Measurements from ENCODE around the gene PM20D1. TPM values are rescaled to one million over a fixed set of nuclear protein-coding genes. Genes with fewer than 3 reads are reported as not detected.

Gene PM20D1
- total and polyA plus RNA-seq, 7 donors: 0.05 to 0.32 (median 0.23) TPM; not detected in 2

- no peak overlapping the region for H3K4me3 ChIP-seq
- H3K27ac ChIP-seq: peak overlapping the region; percentile 43
- ATAC-seq (peak; percentile 36 to 62 (median 48)), DNase-seq (no peak)
- WGBS, 3 donors: 40 to 59% (median 53%) methylated on average over 8 of the region's 8 CpGs
- no peaks in the 10 kb centered on the region for H3K9me3 ChIP-seq
- peaks cover 12% of the 10 kb centered on the region for H3K4me1 ChIP-seq
- H3K27me3 ChIP-seq (ENCODE audit: insufficient read depth in 3 of 3, low read length in 2 of 3): no peaks in the 10 kb centered on the region
- intact Hi-C loops (cut with DNase I): loop anchor here (2.0 to 5.0 kb wide), 3 partner anchors 114 to 315 kb away; no protein-coding TSS in a partner anchor
- TF ChIP-seq CTCF (IDR thresholded peaks at IDR 0.05): no peak
- H3K36me3 ChIP-seq (ENCODE audit: insufficient read depth in 1 of 2, low read depth in 1 of 2): peaks cover 12 to 80% of the 10 kb centered on the region in 2 donors
Observed at GRCh38 chr1:205792481-205792881, 57.5 kb downstream of the PM20D1 start.

- TF ChIP-seq CTCF (IDR thresholded peaks at IDR 0.05): peak; percentile 77
- H3K9me3 ChIP-seq: no peaks in the 10 kb centered on the region
- DNase-seq: peak; percentile 55 to 75
- WGBS, 3 donors: 59 to 74% (median 60%) methylated on average over 5 of the region's 5 CpGs
- peaks cover 11 to 72% of the 10 kb centered on the region in 2 donors for H3K36me3 ChIP-seq (ENCODE audit: insufficient read depth in 1 of 2, low read depth in 1 of 2)
- intact Hi-C loops (cut with DNase I): loop anchor here (2.0 to 5.0 kb wide), 4 partner anchors 115 to 316 kb away; no protein-coding TSS in a partner anchor
- ATAC-seq: peak; percentile 82 to 90 (median 84)
- H3K4me1 ChIP-seq: peaks cover 12% of the 10 kb centered on the region
- no peak overlapping the region for H3K4me3 ChIP-seq
- H3K27ac ChIP-seq: peak overlapping the region; percentile 43
- H3K27me3 ChIP-seq (ENCODE audit: insufficient read depth in 3 of 3, low read length in 2 of 3): no peaks in the 10 kb centered on the region
Observed at GRCh38 chr1:205791568-205792180, 58.3 kb downstream of the PM20D1 start.

- 77 to 86% (median 79%) methylated on average over 10 of the region's 10 CpGs for WGBS, 3 donors
- intact Hi-C loops (cut with DNase I): no loop called here
- no peak for ATAC-seq
Observed at GRCh38 chr1:205787287-205787916, 62.5 kb downstream of the PM20D1 start.

GRCh38 chr1:205786601-205787000 is 63.3 kb downstream of the PM20D1 start:
- Histone ChIP-seq H3K4me3 (no peak overlapping the region), H3K27me3 (ENCODE audit: insufficient read depth in 3 of 3, low read length in 2 of 3) (no peaks in the 10 kb centered on the region), H3K36me3 (ENCODE audit: insufficient read depth in 1 of 2, low read depth in 1 of 2) (peaks cover 0 to 23% of the 10 kb centered on the region in 2 donors), H3K9me3 (no peaks in the 10 kb centered on the region), H3K27ac (no peak overlapping the region), H3K4me1 (peaks cover 20% of the 10 kb centered on the region)
- DNase-seq: no peak
- no peak for TF ChIP-seq CTCF (IDR thresholded peaks at IDR 0.05)
- 59 to 67% (median 61%) methylated on average over 4 of the region's 4 CpGs for WGBS, 3 donors
- intact Hi-C loops (cut with DNase I): no loop called here
- no peak for ATAC-seq

More at GRCh38 chr1:205787287-205787916, 62.5 kb downstream of the PM20D1 start:
- DNase-seq: no peak
- no peak for TF ChIP-seq CTCF (IDR thresholded peaks at IDR 0.05)
- Histone ChIP-seq H3K27ac (no peak overlapping the region), H3K4me3 (no peak overlapping the region), H3K36me3 (ENCODE audit: insufficient read depth in 1 of 2, low read depth in 1 of 2) (peaks cover 3 to 29% of the 10 kb centered on the region in 2 donors), H3K27me3 (ENCODE audit: insufficient read depth in 3 of 3, low read length in 2 of 3) (no peaks in the 10 kb centered on the region), H3K9me3 (no peaks in the 10 kb centered on the region), H3K4me1 (peaks cover 20% of the 10 kb centered on the region)

Measured in psoas muscle (tissue), 8 donors.